PC-9 (cell line): Measurements from ENCODE around the gene TVP23A.

Experiments used
- CTCF ChIP-seq: fragments of 200-600 bp; sonication (generic); conservative IDR thresholded peaks from 2 replicates; pipeline ENCODE4 v1.6.1; 2017; ENCODE audit warnings: mixed run types, antibody characterized with exemption, mild to moderate bottlenecking, moderate library complexity
- EZH2 ChIP-seq: fragments of 200-600 bp; sonication (generic); IDR thresholded peaks from 2 replicates; pipeline ENCODE4 v1.8.0; 2017; ENCODE audit warnings: antibody characterized with exemption, low read depth

- TF ChIP-seq CTCF: no peak
- TF ChIP-seq EZH2: no peak
Observed at GRCh38 chr16:10740845-10741208, 77.8 kb downstream of the TVP23A start.
